NCI-H2196 (cell line): Measurements from ENCODE around the gene EIF2B2.
A peak's percentile ranks its signal among the peaks of the same experiment; 100 is the strongest.

Experiments used
- DNase-seq: peaks from one replicate; lab custom pipeline; 2025; ENCODE audit not compliant: unreplicated experiment; lab: John Stamatoyannopoulos, UW

The EIF2B2 gene

GRCh38 chr14:74973905-74974363 lies 28.8 kb upstream of the EIF2B2 start:
- no peak for DNase-seq

GRCh38 chr14:74974364-74975058 lies 28.2 kb upstream of the EIF2B2 start:
- DNase-seq: no peak

- DNase-seq: no peak
Observed at GRCh38 chr14:74975059-74975810, 27.5 kb upstream of the EIF2B2 start.

GRCh38 chr14:74976264-74977113 lies 26.2 kb upstream of the EIF2B2 start:
- DNase-seq: no peak

- no peak for DNase-seq
Observed at GRCh38 chr14:74977164-74977900, 25.4 kb upstream of the EIF2B2 start.

GRCh38 chr14:74977901-74978385 lies 24.8 kb upstream of the EIF2B2 start:
- no peak for DNase-seq

- no peak for DNase-seq
Observed at GRCh38 chr14:74978416-74978947, 24.2 kb upstream of the EIF2B2 start.

- DNase-seq: no peak
Observed at GRCh38 chr14:74979029-74979428, 23.7 kb upstream of the EIF2B2 start.

GRCh38 chr14:74979442-74980397 lies 23.0 kb upstream of the EIF2B2 start:
- peak; percentile 92 for DNase-seq

GRCh38 chr14:74980398-74980730 lies 22.4 kb upstream of the EIF2B2 start:
- no peak for DNase-seq

- peak; percentile 97 for DNase-seq
Observed at GRCh38 chr14:74980731-74981461, 21.8 kb upstream of the EIF2B2 start.

GRCh38 chr14:74981462-74981782 lies 21.3 kb upstream of the EIF2B2 start:
- DNase-seq: no peak

GRCh38 chr14:74981833-74982232 lies 20.9 kb upstream of the EIF2B2 start:
- DNase-seq: no peak

- no peak for DNase-seq
Observed at GRCh38 chr14:74982661-74983060, 20.1 kb upstream of the EIF2B2 start.

GRCh38 chr14:74983343-74983742 lies 19.4 kb upstream of the EIF2B2 start:
- no peak for DNase-seq

- no peak for DNase-seq
Observed at GRCh38 chr14:74984236-74985027, 18.3 kb upstream of the EIF2B2 start.

GRCh38 chr14:74985028-74985310 lies 17.8 kb upstream of the EIF2B2 start:
- DNase-seq: no peak

GRCh38 chr14:74985806-74986205 lies 16.9 kb upstream of the EIF2B2 start:
- DNase-seq: no peak
